ENCODE measurements around the gene PARD3. TPM values are rescaled to one million over a fixed set of nuclear protein-coding genes. Genes with fewer than 3 reads are reported as not detected.
A peak's percentile ranks its signal among the peaks of the same experiment; 100 is the strongest.
"Not testable (repeated sequence)": the region's sequence is repeated elsewhere in the genome, so short reads cannot be mapped to it uniquely, and the experiment has no call there.

The PARD3 gene
- polyA plus RNA-seq, result under 1 TPM in 1 of 3 donors, not detected in 2; 0.72 TPM

DNA sequence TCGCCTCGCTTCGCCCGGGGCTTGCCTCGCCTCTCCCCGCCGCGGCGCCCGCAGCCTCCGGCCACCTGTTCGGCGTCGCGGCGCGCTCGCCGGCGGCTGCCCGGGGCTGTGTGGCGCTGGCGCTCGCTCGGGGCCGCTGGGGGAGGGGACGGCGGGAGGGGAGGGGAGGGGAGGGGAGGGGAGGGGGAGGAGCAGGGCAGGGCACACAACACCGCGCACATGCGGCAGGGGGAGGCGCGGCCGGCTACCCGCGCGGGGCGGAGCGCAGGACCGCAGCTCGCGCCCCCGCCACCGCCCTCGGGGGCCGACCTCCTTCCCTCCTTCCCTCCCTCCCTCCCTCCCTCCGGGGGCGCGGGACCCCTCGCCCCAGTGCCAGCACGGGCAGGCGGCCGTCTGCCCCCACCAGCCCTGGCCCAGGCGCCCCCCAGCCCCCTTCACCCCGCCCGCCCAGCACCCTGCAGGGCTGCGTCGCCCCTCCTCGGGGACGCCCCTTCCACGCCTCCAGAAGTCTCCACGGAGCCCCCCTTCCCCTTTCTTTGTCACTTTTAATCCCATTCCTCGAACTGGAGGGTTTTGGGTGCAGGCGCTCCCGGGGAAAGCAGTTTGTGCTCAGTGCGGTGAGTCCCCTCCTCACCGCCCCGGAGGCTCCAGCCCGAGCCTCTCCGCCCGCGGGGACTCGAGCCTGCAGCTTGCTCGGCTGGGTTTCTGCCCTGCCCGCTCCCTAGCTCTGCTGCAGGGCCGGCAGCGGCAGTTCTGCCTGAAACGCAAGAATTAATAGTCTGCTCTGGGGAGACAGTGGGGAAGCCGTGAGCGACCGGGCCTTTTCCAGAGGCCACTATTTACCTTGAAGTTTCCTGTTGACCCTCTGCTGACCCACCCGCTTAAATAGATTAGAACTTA is at the start of gene PARD3:
Gene PARD3, minus strand, starts transcription at position 112 of the 900 bp plus-strand sequence. CDS start 301 bp downstream, outside the sequence.
- no peak for DNase-seq
- Mint-ChIP-seq H3K36me3 (no peaks in the 10 kb centered on the region), H3K27me3 (ENCODE audit: low read depth in 3 of 3) (peaks cover 13 to 33% (median 21%) of the 10 kb centered on the region in 3 donors), H3K9me3 (no peaks in the 10 kb centered on the region), H3K4me1 (peaks cover 4 to 5% of the 10 kb centered on the region in 2 donors), H3K27ac (no peak within 1 kb of the TSS), H3K4me3 (peak within 1 kb of the TSS; percentile 52 to 64 (median 62))

DNA sequence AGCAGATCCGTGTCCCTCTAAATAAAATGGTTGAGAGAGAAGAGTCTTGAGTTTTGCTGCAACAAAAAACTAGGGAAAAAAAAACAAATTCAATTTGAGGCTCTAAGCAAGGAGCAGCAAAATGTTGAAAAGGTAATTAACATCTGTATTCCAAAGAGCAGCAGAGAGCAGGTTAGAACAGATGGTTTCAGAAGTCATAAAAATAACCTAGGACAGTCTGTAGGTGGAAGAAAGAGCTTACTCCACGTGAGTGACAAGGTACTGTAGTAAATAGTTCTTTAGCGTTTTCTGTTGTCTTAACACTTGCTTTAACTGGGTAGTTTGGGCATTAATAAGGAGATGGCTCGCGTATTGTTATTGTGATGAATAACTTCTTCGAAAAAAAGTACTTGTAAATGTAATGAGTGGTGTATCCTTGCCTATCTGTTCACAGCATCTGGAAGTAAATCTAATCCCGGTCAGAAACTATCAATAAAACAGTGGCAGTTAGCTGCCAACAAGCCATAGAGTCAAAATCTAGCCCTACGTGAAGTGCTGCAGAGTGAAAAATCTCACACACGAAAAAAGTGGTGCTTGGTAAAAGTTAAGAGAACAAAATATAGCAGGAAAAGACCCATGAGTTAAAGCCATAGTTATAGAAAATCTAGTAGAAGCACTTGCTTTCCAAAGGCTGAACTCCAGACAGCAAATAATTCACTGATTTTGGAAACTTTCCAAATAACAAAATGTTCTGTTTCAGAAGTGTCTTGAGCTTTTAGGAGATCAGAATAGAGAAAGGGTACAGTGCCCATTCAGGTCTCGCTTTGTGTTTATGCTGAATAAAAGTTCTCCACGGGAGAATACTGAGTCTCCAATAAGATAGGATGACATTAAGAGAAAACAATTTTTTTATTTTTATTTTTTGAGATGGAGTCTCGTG is 49.3 kb upstream of the PARD3 start:
- Mint-ChIP-seq H3K36me3 (no peaks in the 10 kb centered on the region), H3K4me1 (no peaks in the 10 kb centered on the region), H3K4me3 (no peak overlapping the region), H3K27me3 (ENCODE audit: low read depth in 3 of 3) (no peaks in the 10 kb centered on the region), H3K9me3 (no peaks in the 10 kb centered on the region), H3K27ac (no peak overlapping the region)
- no peak for DNase-seq

DNA sequence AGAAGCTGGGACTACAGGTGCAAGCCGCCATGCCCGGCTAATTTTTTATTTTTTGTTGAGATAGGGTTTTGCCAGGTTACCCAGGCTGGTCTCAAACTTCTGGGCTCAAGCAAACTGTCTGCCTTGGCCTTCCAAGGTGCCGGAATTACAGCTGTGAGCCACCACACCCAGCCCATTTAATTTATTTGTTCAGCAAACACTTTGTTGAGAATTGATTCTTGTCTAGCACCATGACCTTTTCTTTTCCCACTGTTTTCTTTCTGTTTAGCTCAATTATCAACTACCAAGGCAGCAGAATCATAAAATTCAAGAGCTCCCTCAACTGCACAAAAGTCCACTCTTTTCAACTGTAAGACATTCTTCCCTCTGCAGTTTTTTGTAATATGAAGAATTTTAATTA is 47.8 kb upstream of the PARD3 start:
- H3K36me3 Mint-ChIP-seq, result no peaks in the 10 kb centered on the region
- H3K4me1 Mint-ChIP-seq, result no peaks in the 10 kb centered on the region
- no peaks in the 10 kb centered on the region for H3K27me3 Mint-ChIP-seq (ENCODE audit: low read depth in 3 of 3)
- no peaks in the 10 kb centered on the region for H3K9me3 Mint-ChIP-seq
- H3K27ac Mint-ChIP-seq, result no peak overlapping the region
- DNase-seq, result no peak
- H3K4me3 Mint-ChIP-seq, result no peak overlapping the region

DNA sequence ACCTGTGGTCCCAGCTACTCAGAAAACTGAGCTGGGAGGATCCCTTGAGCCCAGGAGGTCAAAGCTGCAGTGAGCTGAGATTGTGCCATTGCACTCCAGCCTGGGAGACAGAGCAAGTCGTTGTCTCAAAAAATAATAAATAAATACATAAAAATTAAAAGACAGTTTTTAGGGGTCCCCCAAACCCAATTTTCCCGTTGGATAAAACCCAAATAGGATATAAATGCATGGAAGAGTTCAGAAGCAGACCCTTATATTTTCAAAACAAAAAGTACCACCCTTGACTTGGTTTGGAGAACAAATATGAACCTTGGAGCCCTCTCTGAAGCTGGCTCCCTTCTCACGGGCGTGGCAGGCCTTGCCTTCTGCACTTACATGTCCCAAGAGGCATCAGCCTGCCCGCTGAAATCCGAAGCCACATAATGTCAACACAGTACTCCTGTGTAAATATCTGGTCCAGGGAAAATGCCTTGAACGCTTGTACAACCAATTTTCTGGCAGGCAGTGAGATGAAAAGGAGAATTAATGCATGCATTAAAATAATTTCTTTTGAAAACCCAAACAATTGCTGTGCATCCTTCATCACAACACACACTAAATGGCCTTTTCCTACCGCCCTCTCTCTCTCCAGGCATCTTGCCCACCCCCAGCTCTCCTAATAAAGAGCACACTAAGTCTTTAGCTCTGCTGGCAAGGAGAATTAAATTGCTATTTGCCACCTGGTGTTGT is 46.4 kb upstream of the PARD3 start:
- no peak for DNase-seq
- Mint-ChIP-seq H3K27ac (no peak overlapping the region), H3K4me1 (no peaks in the 10 kb centered on the region), H3K9me3 (no peaks in the 10 kb centered on the region), H3K36me3 (no peaks in the 10 kb centered on the region), H3K4me3 (no peak overlapping the region), H3K27me3 (ENCODE audit: low read depth in 3 of 3) (no peaks in the 10 kb centered on the region)

DNA sequence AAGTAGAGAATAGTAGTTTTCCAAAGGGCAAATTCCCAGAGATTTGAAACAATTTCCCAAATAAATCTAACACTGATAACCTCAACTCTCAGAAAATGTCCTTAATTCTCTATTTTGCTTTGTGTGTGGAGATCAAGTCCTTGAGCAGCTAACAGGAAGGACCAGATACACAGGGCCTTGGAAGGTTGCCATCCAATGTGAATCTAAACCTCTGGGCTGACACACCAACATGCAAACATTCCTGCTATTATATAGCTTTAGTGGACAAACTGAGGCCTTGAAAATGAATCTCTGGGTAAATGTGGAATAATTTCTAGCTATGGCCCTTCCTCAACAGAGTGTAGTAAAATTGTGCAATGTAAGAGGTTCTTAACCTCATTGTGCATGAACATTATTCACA is 44.1 kb upstream of the PARD3 start:
- no peak for DNase-seq
- Mint-ChIP-seq H3K4me3 (no peak overlapping the region), H3K9me3 (peaks cover 0 to 1% (median 0%) of the 10 kb centered on the region in 6 donors), H3K27ac (no peak overlapping the region), H3K4me1 (no peaks in the 10 kb centered on the region), H3K27me3 (ENCODE audit: low read depth in 3 of 3) (no peaks in the 10 kb centered on the region), H3K36me3 (no peaks in the 10 kb centered on the region)

DNA sequence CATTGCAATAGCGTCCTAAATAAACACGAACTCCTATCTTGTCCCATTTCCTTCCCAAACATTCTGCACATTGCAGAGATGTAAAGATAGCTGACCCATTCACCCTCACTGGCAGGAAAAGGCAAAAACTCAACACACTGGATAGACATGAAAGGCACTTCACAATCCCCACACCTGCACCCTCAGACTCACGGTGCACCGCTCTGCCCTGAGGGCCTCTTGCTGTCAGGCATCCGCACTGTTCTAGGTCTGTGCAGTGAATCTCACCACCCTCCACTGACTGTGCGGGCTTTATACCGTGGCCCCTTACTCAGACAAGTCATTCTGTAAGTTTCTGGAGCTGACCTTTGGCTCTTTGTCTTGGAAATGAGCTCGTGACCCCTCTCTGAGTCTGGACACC is 42.9 kb upstream of the PARD3 start:
- H3K27me3 Mint-ChIP-seq (ENCODE audit: low read depth in 3 of 3), result peaks cover 0 to 2% (median 1%) of the 10 kb centered on the region in 3 donors
- H3K36me3 Mint-ChIP-seq, result no peaks in the 10 kb centered on the region

DNA sequence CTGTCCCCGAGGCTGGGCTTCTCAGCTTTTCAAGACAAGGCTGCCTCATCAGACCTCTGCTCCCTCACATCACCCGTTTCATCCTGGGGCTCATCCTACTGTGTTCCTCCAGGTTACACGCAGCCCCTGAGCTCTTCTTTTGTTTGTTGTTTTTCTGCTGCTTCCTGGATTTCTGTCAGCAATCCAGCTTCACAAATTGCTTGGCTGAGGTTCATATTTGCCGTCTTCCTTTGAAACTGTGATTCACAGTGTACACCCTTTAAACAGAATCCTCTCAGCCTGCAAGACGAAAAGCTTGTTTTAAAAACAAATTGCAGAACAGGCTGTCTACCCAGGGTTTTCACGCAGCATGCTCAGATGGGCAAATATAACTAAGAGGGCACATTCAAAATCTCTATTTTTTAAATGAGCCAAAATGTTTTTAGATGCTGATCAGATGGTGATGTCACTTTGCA is 39.1 kb upstream of the PARD3 start:
- Mint-ChIP-seq H3K4me1 (no peaks in the 10 kb centered on the region), H3K9me3 (peaks cover 0 to 1% (median 0%) of the 10 kb centered on the region in 6 donors), H3K27me3 (ENCODE audit: low read depth in 3 of 3) (peaks cover 0 to 3% (median 1%) of the 10 kb centered on the region in 3 donors), H3K36me3 (no peaks in the 10 kb centered on the region), H3K4me3 (no peak overlapping the region), H3K27ac (no peak overlapping the region)
- DNase-seq, result no peak

More for the DNA sequence above, 42.9 kb upstream of the PARD3 start:
- Mint-ChIP-seq H3K4me1 (no peaks in the 10 kb centered on the region), H3K9me3 (peaks cover 0 to 1% (median 0%) of the 10 kb centered on the region in 6 donors), H3K4me3 (no peak overlapping the region), H3K27ac (no peak overlapping the region)
- DNase-seq, result no peak

DNA sequence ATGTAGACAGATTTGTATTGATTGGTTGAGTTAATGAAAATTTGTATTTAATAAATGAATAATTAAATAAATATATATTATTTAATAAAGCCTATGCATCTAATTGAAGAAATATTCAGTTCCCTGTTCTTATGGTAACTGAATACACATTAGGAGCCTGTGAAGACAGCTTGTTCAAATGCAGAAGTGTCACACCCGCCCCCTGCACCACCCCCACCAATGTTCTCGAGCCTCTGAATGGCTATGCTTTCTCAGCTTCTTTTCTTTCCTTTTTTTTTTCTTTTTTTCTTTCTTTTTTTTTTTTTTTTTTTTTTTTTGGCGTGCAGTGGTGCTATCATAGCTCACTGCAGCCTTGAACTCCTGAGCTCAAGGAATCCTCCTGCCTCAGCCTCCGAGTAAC is 38.3 kb upstream of the PARD3 start:
- H3K36me3 Mint-ChIP-seq, result no peaks in the 10 kb centered on the region
- no peaks in the 10 kb centered on the region for H3K4me1 Mint-ChIP-seq
- no peak overlapping the region for H3K4me3 Mint-ChIP-seq
- no peak for DNase-seq
- no peak overlapping the region for H3K27ac Mint-ChIP-seq
- H3K27me3 Mint-ChIP-seq (ENCODE audit: low read depth in 3 of 3), result peaks cover 0 to 3% (median 1%) of the 10 kb centered on the region in 3 donors
- peaks cover 0 to 1% (median 0%) of the 10 kb centered on the region in 6 donors for H3K9me3 Mint-ChIP-seq

DNA sequence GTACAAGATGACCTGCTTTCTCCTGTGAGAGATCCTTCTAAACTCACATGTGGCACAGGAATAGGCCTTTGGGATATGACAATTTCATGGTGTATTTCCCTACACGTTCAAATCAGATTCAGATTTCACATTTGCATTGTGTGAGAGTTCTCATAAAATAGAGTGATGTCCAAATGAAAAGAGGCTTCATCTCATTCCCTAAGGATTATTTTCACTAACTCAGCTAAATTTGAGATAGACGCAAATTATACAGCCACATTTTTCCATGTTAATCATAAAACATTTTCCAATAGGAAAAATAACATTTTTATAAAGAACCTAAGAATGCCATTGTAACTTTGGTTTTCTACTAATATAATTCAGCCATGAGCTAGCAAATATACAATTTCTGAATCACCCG is 35.5 kb upstream of the PARD3 start:
- Mint-ChIP-seq H3K4me3 (no peak overlapping the region), H3K36me3 (no peaks in the 10 kb centered on the region), H3K27me3 (ENCODE audit: low read depth in 3 of 3) (peaks cover 1 to 5% (median 3%) of the 10 kb centered on the region in 3 donors), H3K9me3 (peaks cover 0 to 1% (median 0%) of the 10 kb centered on the region in 6 donors), H3K4me1 (no peaks in the 10 kb centered on the region), H3K27ac (no peak overlapping the region)
- no peak for DNase-seq

DNA sequence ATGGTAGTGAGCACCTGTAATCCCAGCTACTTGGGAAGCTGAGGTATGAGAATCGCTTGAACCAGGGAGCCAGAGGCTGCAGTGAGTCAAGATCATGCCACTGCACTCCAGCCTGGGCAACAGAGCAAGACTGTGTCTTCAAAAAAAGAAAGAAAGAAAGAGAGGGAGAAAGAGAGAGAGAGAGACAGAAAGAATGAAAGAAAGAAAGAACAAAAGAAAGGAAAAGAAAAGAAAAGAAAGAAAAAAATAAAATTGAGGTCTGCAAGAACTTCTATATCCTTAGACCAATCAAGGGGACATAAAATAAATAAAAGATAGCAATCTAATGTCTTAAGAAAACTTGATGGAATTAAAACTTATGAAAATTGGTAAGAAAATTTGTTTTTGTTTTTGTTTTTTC is 34.9 kb upstream of the PARD3 start:
- Mint-ChIP-seq H3K9me3 (peaks cover 0 to 1% (median 0%) of the 10 kb centered on the region in 6 donors), H3K4me1 (no peaks in the 10 kb centered on the region), H3K36me3 (no peaks in the 10 kb centered on the region), H3K27ac (no peak overlapping the region), H3K27me3 (ENCODE audit: low read depth in 3 of 3) (peaks cover 1 to 5% (median 3%) of the 10 kb centered on the region in 3 donors), H3K4me3 (no peak overlapping the region)
- no peak for DNase-seq

DNA sequence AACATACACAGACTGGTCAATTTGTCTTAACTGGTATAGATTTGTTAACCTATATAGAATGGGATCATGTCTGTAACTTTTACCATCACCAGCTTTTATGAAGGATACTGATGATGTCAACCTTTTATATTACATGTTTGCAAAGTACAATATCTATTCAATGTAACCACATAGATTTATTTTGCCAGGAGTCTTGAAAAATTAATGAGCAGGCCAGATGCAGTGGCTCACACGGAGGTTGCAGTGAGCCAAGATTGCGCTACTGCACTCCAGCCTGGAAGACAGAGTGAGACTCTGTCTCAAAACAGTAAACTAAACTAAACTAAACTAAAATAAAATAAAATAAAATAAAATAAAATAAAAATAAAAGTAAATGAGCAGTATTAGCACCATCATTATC is 30.0 kb upstream of the PARD3 start:
- H3K4me3 Mint-ChIP-seq, result no peak overlapping the region
- no peaks in the 10 kb centered on the region for H3K36me3 Mint-ChIP-seq
- H3K9me3 Mint-ChIP-seq, result no peaks in the 10 kb centered on the region
- H3K4me1 Mint-ChIP-seq, result no peaks in the 10 kb centered on the region
- peaks cover 4 to 8% (median 5%) of the 10 kb centered on the region in 3 donors for H3K27me3 Mint-ChIP-seq (ENCODE audit: low read depth in 3 of 3)
- no peak overlapping the region for H3K27ac Mint-ChIP-seq
- no peak for DNase-seq

DNA sequence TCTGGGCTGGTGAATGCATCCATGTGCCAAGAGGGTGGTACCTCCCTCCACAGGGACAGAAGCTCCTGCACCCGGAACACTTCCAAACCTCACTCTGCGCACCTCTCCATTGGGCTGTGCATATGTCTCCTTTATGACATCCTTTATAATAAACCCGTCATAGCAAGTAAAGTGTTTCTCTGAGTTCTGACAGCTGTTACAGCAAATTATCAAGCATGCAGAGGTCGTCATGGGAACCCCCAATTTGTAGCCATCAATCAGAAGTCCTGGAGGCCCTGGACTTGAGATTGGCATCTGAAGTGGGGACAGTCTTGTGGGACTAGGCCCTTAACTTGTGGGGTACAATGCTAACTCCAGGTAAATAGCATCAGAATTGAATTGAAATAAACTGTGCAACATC is 29.4 kb upstream of the PARD3 start:
- no peak overlapping the region for H3K4me3 Mint-ChIP-seq
- no peak for DNase-seq
- no peaks in the 10 kb centered on the region for H3K4me1 Mint-ChIP-seq
- peaks cover 4 to 8% (median 7%) of the 10 kb centered on the region in 3 donors for H3K27me3 Mint-ChIP-seq (ENCODE audit: low read depth in 3 of 3)
- H3K27ac Mint-ChIP-seq, result no peak overlapping the region
- no peaks in the 10 kb centered on the region for H3K9me3 Mint-ChIP-seq
- H3K36me3 Mint-ChIP-seq, result no peaks in the 10 kb centered on the region

DNA sequence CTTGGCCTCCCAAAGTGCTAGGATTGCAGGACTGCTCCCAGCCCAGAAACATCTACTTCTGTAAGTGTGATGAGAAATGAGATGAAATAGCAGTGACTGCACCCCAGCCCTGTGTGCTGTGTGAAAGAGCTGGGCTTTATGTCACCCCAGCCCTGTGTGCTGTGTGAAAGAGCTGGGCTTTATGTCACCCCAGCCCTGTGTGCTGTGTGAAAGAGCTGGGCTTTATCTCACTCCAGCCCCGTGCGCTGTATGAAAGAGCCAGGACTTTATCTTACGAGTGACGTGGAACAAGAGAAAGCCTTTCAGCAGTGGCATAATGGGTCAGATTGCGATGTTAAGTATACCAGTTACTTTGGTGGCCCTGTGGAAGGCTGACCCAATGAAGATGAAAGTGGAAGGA is 28.4 kb upstream of the PARD3 start:
- not testable (repeated sequence) for H3K9me3 Mint-ChIP-seq; H3K27me3 Mint-ChIP-seq (ENCODE audit: low read depth in 3 of 3); H3K36me3 Mint-ChIP-seq; H3K4me1 Mint-ChIP-seq; DNase-seq; H3K4me3 Mint-ChIP-seq; H3K27ac Mint-ChIP-seq
